IMR-90 (cell line): Measurements from ENCODE around the gene PARP3. TPM values are rescaled to one million over a fixed set of nuclear protein-coding genes. Genes with fewer than 3 reads are reported as not detected.

Experiments used
- ATAC-seq: fragments of 200-7000 bp; cut with Tn5 transposase; 2 replicates; pipeline ENCODE4 v1.9.1; 2020; ENCODE audit warnings: low read depth, mild to moderate bottlenecking, moderate library complexity
- BruUV-seq: library from RNA; stranded (reverse); fragments of 400-500 nt; replicated peaks from 2 replicates; lab custom pipeline; 2021; lab: Mats Ljungman, UMichigan
- CTCF ChIA-PET: fragments of 300-600 bp; formaldehyde crosslinking; extraction: SDS; loops from one replicate; lab custom pipeline; 2021; ENCODE audit warnings: antibody characterized with exemption; lab: Yijun Ruan, JAX
- POLR2A ChIA-PET: fragments of 300-600 bp; sonication (Branson Sonifier 250); formaldehyde crosslinking; loops from one replicate; lab custom pipeline; 2022; ENCODE audit warnings: antibody characterized with exemption; ENCODE audit not compliant: unreplicated experiment; lab: Charles Lee
- DNase-seq: peaks from one replicate; pipeline ENCODE4 v3.0.0; 2013
- H2AFZ ChIP-seq: replicated peaks from 2 replicates; pipeline ENCODE3; 2013; ENCODE audit warnings: low read length, mild to moderate bottlenecking; ENCODE audit not compliant: poor library complexity
- H2AK5ac ChIP-seq: 2 replicates; pipeline ENCODE4 v1.6.1; 2013; ENCODE audit warnings: low read depth, low read length, inconsistent platforms
- H2AK9ac ChIP-seq: replicated peaks from 2 replicates; pipeline ENCODE3; 2013; ENCODE audit warnings: mild to moderate bottlenecking, low read depth, low read length, moderate library complexity; ENCODE audit not compliant: poor library complexity
- H2BK120ac ChIP-seq: 2 replicates; pipeline ENCODE4 v1.6.1; 2013; ENCODE audit warnings: low read depth, low read length, inconsistent platforms
- H2BK15ac ChIP-seq: 3 replicates; pipeline ENCODE4 v1.6.1; 2013; ENCODE audit warnings: low read depth, low read length, inconsistent platforms
- H2BK20ac ChIP-seq: 2 replicates; pipeline ENCODE4 v1.6.1; 2013; ENCODE audit warnings: low read depth, mild to moderate bottlenecking, inconsistent platforms, low read length, moderate library complexity
- H2BK5ac ChIP-seq: 2 replicates; pipeline ENCODE4 v1.6.1; 2013; ENCODE audit warnings: mild to moderate bottlenecking, low read depth, low read length, inconsistent platforms; ENCODE audit not compliant: poor library complexity, severe bottlenecking
- H3K14ac ChIP-seq: replicated peaks from 2 replicates; pipeline ENCODE4 v1.6.1; 2013; ENCODE audit warnings: low read depth, low read length, inconsistent platforms
- H3K18ac ChIP-seq: 2 replicates; pipeline ENCODE4 v1.6.1; 2013; ENCODE audit warnings: low read depth, low read length, control low read depth
- H3K23ac ChIP-seq: 2 replicates; pipeline ENCODE4 v1.6.1; 2013; ENCODE audit warnings: low read depth, low read length, inconsistent platforms
- H3K27ac ChIP-seq: 2 replicates; pipeline ENCODE4 v1.5.1; 2013; ENCODE audit warnings: mild to moderate bottlenecking, control low read depth, low read length; ENCODE audit not compliant: insufficient read depth
- H3K27me3 ChIP-seq: 2 replicates; pipeline ENCODE4 v1.6.1; 2013; ENCODE audit warnings: low read length; ENCODE audit not compliant: control insufficient read depth, insufficient read depth
- H3K36me3 ChIP-seq: 2 replicates; pipeline ENCODE4 v1.6.1; 2013; ENCODE audit warnings: low read length, mixed read lengths; ENCODE audit not compliant: control insufficient read depth, insufficient read depth
- H3K4ac ChIP-seq: 2 replicates; pipeline ENCODE4 v1.6.1; 2013; ENCODE audit warnings: low read depth, low read length, inconsistent platforms
- H3K4me1 ChIP-seq: 2 replicates; pipeline ENCODE4 v1.6.1; 2013; ENCODE audit warnings: low read length, mixed read lengths; ENCODE audit not compliant: control insufficient read depth, insufficient read depth
- H3K4me2 ChIP-seq: 2 replicates; pipeline ENCODE4 v1.6.1; 2013; ENCODE audit warnings: low read depth, mild to moderate bottlenecking, control low read depth, low read length, moderate library complexity
- H3K4me3 ChIP-seq: 2 replicates; pipeline ENCODE4 v1.5.1; 2013; ENCODE audit warnings: low read depth, mild to moderate bottlenecking, control low read depth, low read length, moderate library complexity; ENCODE audit not compliant: insufficient read depth
- H3K56ac ChIP-seq: 2 replicates; pipeline ENCODE4 v1.6.1; 2013; ENCODE audit warnings: low read length, inconsistent platforms; ENCODE audit not compliant: insufficient read depth; ENCODE audit errors: extremely low read depth
- H3K79me1 ChIP-seq, 2 experiments: 2 replicates each; pipeline ENCODE4 v1.6.1; 2013; ENCODE audit warnings: low read length in 2 of 2, inconsistent platforms in 1 of 2, low read depth in 1 of 2
- H3K9ac ChIP-seq: 2 replicates; pipeline ENCODE4 v1.6.1; 2013; ENCODE audit warnings: low read depth, low read length, control low read depth
- H3K9me1 ChIP-seq: 2 replicates; pipeline ENCODE4 v1.6.1; 2013; ENCODE audit warnings: low read length, inconsistent platforms; ENCODE audit not compliant: insufficient read depth
- H3K9me3 ChIP-seq: 2 replicates; pipeline ENCODE4 v1.6.1; 2013; ENCODE audit warnings: low read length; ENCODE audit not compliant: control insufficient read depth, insufficient read depth
- H4K20me1 ChIP-seq: 2 replicates; pipeline ENCODE4 v1.6.1; 2013; ENCODE audit warnings: low read length, inconsistent platforms; ENCODE audit not compliant: insufficient read depth
- H4K5ac ChIP-seq: 2 replicates; pipeline ENCODE4 v1.6.1; 2013; ENCODE audit warnings: mild to moderate bottlenecking, low read depth, low read length, control low read depth
- H4K8ac ChIP-seq, 2 experiments: 2 replicates each; pipeline ENCODE4 v1.6.1; 2013; ENCODE audit warnings: low read depth in 2 of 2, low read length in 2 of 2, control low read depth in 1 of 2, inconsistent platforms in 1 of 2
- H4K91ac ChIP-seq: 2 replicates; pipeline ENCODE4 v1.6.1; 2013; ENCODE audit warnings: low read depth, low read length, inconsistent platforms; ENCODE audit not compliant: insufficient read depth
- MAFK ChIP-seq: IDR thresholded peaks from 2 replicates; pipeline ENCODE4 v1.6.1; 2012; ENCODE audit warnings: low read depth, low read length, improper control_type of control experiment
- POLR2A ChIP-seq: IDR thresholded peaks from 2 replicates; pipeline ENCODE4 v1.6.1; 2012; ENCODE audit warnings: mild to moderate bottlenecking, low read depth, low read length
- RCOR1 ChIP-seq: IDR thresholded peaks from 2 replicates; pipeline ENCODE4 v1.6.1; 2012; ENCODE audit warnings: mild to moderate bottlenecking, low read length, improper control_type of control experiment; ENCODE audit not compliant: insufficient replicate concordance
- WGBS, 2 experiments: methylation state at CpG; one replicate each; pipeline versions ENCODE4 v1.1.5 to v1.1.7; 2013; ENCODE audit warnings: missing lambda C conversion rate in 2 of 2; ENCODE audit not compliant: insufficient read length in 1 of 2; ENCODE audit errors: extremely low coverage in 2 of 2; 5-methylcytosine and 5-hydroxymethylcytosine counted together
- dilution Hi-C: fragments of 300-500 bp; cut with HindIII; formaldehyde crosslinking; loops from one replicate; pipeline ENCODE4 v1.14.3; 2018; ENCODE audit warnings: low sequenced_read_pairs; ENCODE audit not compliant: unreplicated experiment
- in situ Hi-C: fragments of 300-500 bp; cut with MboI; formaldehyde crosslinking; loops from 3 replicates; pipeline ENCODE4 v1.14.3; 2019; ENCODE audit warnings: low sequenced_read_pairs, inconsistent platforms, mixed read lengths
- intact Hi-C: fragments of 100-400 bp; cut with micrococcal nuclease; formaldehyde crosslinking; loops from 2 replicates; pipeline ENCODE4 v1.10.0; 2022
- polyA plus RNA-seq, 3 experiments: library from polyadenylated mRNA; depleted of rRNA; stranded (reverse); fragments of >200 nt; gene quantifications; 2 replicates each; pipeline ENCODE4 v1.2.3, GENCODE V29; 2012; ENCODE audit warnings: low replicate concordance in 1 of 3
- total RNA-seq: library from RNA; depleted of rRNA; stranded (reverse); fragments of >200 nt; gene quantifications from 2 replicates; pipeline ENCODE4 v1.2.3, GENCODE V29; 2012

Gene PARP3
- total and polyA plus RNA-seq, 2 of the 4 experiments (the other 2 are of a cell fraction): 16.3 to 22.0 TPM

DNA sequence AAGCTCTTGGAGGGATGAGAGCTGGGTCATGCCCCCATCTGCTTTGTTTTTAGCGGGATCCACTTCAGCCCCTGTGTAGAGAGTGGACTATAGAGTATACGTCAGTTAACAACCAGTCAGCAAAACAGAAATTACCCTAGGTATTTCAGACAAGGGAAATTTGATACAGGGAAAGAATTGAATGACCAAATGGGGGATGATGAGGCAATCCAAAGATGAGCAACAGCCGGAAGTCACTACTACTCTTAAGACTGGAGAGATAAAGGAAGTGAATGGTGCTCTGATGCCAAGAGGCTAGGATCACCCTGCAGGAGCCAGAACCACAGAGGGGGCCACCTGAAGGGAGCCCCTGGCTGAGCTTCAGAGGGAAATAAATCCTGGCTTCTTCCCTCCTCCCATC is 11.3 kb downstream of the PARP3 start (continued):
- peak; percentile 91 for TF ChIP-seq MAFK

GRCh38 chr3:51954105-51954504 is 11.9 kb downstream of the PARP3 start:
- ChIA-PET POLR2A (interaction anchor here (1.0 kb wide), 1 partner anchor 13 kb away, joined by 3 read pairs; the partner anchor contains the start of gene RRP9), CTCF (interaction anchor here (0.9 kb wide), 1 partner anchor 20 kb away, joined by 4 read pairs; the partner anchor contains the start of gene ABHD14B)
- Histone ChIP-seq H3K27ac (no peak overlapping the region), H3K9ac (no peak overlapping the region), H2BK15ac (no peak overlapping the region), H2BK120ac (peak overlapping the region; percentile 25; the same call in 1 of the 2 replicates), H4K91ac (no peak overlapping the region), H3K36me3 (peaks cover 17% of the 10 kb centered on the region; the same call in 1 of the 2 replicates), H4K5ac (peak overlapping the region; percentile 69), H3K27me3 (no peaks in the 10 kb centered on the region), H2BK5ac (no peak overlapping the region), H4K8ac (peak overlapping the region; percentile 36 to 41; a peak in 1 of 4 replicates), H2AFZ (no peak overlapping the region), H3K9me1 (peaks cover 6% of the 10 kb centered on the region; the same call in 1 of the 2 replicates), H2BK20ac (0 out of 2 replicates have a peak overlapping the region, but pooled peaks have one; percentile 43), H3K56ac (no peak overlapping the region), H3K4me2 (no peak overlapping the region), H2AK9ac (no peak overlapping the region), H3K18ac (no peak overlapping the region), H3K9me3 (no peaks in the 10 kb centered on the region), H3K14ac (no peak overlapping the region), H3K4ac (peak overlapping the region; percentile 30), H3K23ac (no peak overlapping the region), H4K20me1 (peaks cover 3% of the 10 kb centered on the region; the same call in 1 of the 2 replicates), H3K4me1 (peaks cover 9% of the 10 kb centered on the region), H2AK5ac (peak overlapping the region; percentile 47; the same call in 1 of the 2 replicates), H3K79me1 (no peaks in the 10 kb centered on the region), H3K4me3 (no peak overlapping the region)
- in situ Hi-C loops (loop anchor here (25.0 kb wide), 1 partner anchor 1617 kb away; the partner anchor contains the start of genes RASSF1, TUSC2 and ZMYND10), dilution Hi-C loops (no loop called here), intact Hi-C loops (no loop called here)
- TF ChIP-seq MAFK (no peak), POLR2A (no peak), RCOR1 (no peak)
- no peak for ATAC-seq
- no peak for DNase-seq
- no TSS peak for BruUV-seq
- WGBS, 2 experiments: 80% methylated on average over 3 of the region's 6 CpGs; no CpG with 5 or more reads in 1 of the 2 experiments
